AG10803 (cell line): Measurements from ENCODE around the gene CD300LF.

ENCODE experiments used
- DNase-seq: peaks from one replicate; pipeline ENCODE4 v3.0.0; 2010; ENCODE audit warnings: low read depth
- H3K4me3 ChIP-seq: 2 replicates; pipeline ENCODE4 v1.5.1; 2011; ENCODE audit warnings: mild to moderate bottlenecking, low read length, control low read depth
- TF ChIP-seq, protein P1 (sequence below): conservative IDR thresholded peaks from 2 replicates; pipeline ENCODE4 v1.5.1; 2011; ENCODE audit warnings: mild to moderate bottlenecking, low read length, control low read depth, inconsistent platforms

Gene CD300LF

DNA sequence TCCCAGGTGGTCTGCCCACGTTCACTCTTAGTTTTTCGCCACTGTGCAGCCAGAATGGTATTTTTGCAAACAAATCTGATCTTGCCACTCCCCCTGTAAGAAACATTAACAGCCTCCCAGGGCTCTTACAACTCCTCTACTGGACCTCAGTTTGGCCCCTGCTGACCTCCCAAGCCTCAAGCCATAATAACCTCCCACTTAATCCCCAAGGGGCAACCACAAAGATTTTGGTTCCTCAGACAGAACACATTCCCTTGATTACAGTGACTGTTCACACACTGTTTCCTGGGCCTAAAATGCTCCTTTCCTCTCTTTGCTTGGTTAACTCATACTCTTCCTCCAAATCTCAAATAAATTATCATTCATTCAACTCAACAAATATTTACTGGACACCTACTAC, 67.7 kb downstream of the CD300LF start:
- no peak overlapping the region for H3K4me3 ChIP-seq
- TF ChIP-seq, protein P1, sequence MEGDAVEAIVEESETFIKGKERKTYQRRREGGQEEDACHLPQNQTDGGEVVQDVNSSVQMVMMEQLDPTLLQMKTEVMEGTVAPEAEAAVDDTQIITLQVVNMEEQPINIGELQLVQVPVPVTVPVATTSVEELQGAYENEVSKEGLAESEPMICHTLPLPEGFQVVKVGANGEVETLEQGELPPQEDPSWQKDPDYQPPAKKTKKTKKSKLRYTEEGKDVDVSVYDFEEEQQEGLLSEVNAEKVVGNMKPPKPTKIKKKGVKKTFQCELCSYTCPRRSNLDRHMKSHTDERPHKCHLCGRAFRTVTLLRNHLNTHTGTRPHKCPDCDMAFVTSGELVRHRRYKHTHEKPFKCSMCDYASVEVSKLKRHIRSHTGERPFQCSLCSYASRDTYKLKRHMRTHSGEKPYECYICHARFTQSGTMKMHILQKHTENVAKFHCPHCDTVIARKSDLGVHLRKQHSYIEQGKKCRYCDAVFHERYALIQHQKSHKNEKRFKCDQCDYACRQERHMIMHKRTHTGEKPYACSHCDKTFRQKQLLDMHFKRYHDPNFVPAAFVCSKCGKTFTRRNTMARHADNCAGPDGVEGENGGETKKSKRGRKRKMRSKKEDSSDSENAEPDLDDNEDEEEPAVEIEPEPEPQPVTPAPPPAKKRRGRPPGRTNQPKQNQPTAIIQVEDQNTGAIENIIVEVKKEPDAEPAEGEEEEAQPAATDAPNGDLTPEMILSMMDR = no peak
- no peak for DNase-seq

DNA sequence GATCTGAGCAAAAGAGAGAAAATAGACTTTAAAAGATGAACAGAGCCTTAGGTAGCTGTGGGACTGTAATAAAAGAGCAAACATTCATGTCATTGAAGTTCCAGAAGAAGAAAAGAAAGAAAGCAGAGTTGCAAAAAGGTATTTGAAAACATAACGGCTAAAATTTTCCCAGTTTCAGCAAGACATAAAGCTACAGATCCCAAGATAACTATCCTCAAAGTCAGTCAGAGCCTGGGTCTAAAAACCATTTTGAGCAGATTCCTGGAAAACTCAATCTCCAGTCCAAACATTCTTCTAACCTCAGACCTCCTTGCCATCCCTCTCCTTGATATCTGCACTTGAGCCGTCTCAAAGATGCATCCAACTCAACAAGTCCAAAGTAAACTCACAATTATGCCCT, 68.3 kb downstream of the CD300LF start:
- TF ChIP-seq, protein P1 = no peak
- no peak overlapping the region for H3K4me3 ChIP-seq
- DNase-seq = no peak
